ENCODE results near the gene TUBGCP6.

TUBGCP6 gene

DNA sequence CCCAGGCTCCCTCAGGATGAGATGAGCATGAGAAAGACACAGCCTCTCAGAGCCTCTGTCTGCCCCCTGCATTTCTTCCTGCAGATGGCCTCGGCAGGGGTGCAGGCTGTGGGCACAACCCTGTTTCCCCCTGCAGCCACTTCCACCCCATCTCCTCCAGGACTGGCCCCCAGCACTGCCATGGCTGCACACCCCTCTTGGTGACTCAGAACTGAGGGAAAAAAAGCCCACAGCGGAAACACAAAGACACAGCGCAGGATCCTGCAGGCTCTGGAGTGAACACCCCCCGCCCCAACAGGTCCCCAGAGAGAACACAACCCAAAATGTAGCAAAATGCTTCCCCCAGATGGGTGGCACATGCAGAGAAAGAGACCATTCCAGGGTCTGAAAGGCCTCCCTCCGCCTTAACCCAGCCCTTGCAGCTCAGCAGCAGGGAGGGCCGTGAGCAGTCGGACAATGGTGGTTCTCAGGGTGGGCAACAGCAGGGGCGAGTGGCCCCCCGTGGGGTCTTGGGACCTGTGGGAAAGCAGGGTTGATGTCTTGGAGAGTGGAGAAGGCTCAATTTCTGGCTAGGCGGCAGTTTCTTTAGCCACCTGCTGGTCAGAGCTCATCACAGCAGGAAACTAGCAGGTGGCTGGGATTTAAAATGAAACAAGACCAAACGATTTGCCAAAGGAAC is 8.0 kb downstream of the TUBGCP6 start:
- no peak for TF ChIP-seq EZH2 (IDR thresholded peaks at IDR 0.05; ENCODE audit: borderline replicate concordance, low read depth, low read length, severe bottlenecking)
- TF ChIP-seq, protein P1, sequence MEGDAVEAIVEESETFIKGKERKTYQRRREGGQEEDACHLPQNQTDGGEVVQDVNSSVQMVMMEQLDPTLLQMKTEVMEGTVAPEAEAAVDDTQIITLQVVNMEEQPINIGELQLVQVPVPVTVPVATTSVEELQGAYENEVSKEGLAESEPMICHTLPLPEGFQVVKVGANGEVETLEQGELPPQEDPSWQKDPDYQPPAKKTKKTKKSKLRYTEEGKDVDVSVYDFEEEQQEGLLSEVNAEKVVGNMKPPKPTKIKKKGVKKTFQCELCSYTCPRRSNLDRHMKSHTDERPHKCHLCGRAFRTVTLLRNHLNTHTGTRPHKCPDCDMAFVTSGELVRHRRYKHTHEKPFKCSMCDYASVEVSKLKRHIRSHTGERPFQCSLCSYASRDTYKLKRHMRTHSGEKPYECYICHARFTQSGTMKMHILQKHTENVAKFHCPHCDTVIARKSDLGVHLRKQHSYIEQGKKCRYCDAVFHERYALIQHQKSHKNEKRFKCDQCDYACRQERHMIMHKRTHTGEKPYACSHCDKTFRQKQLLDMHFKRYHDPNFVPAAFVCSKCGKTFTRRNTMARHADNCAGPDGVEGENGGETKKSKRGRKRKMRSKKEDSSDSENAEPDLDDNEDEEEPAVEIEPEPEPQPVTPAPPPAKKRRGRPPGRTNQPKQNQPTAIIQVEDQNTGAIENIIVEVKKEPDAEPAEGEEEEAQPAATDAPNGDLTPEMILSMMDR (IDR thresholded peaks at IDR 0.05; ENCODE audit: borderline replicate concordance, extremely low read depth, low read length, poor library complexity, severe bottlenecking), result peak; percentile 52
- Histone ChIP-seq H2AFZ (ENCODE audit: low read depth, low read length) (no peak overlapping the region), H3K4me3 (ENCODE audit: low read depth in 1 of 2, low read length in 2 of 2) (no peak overlapping the region), H4K20me1 (ENCODE audit: insufficient read depth, low read length) (peaks cover 53% of the 10 kb centered on the region), H3K36me3 (ENCODE audit: insufficient read depth, low read length) (peaks cover 49% of the 10 kb centered on the region), H3K4me1 (ENCODE audit: insufficient read depth, low read length) (peaks cover 15% of the 10 kb centered on the region), H3K79me2 (ENCODE audit: insufficient read depth, low read length) (peaks cover 73% of the 10 kb centered on the region), H3K4me2 (ENCODE audit: insufficient read depth, low read length) (no peak overlapping the region), H3K27ac (ENCODE audit: low read length) (no peak overlapping the region), H3K27me3 (ENCODE audit: insufficient read depth, low read length, poor library complexity) (no peaks in the 10 kb centered on the region), H3K9me3 (ENCODE audit: insufficient read depth, low read length, severe bottlenecking) (no peaks in the 10 kb centered on the region), H3K9ac (ENCODE audit: low read depth, low read length) (no peak overlapping the region)
- DNase-seq, result no peak
- ATAC-seq (ENCODE audit: insufficient read depth, low read depth), result no peak

DNA sequence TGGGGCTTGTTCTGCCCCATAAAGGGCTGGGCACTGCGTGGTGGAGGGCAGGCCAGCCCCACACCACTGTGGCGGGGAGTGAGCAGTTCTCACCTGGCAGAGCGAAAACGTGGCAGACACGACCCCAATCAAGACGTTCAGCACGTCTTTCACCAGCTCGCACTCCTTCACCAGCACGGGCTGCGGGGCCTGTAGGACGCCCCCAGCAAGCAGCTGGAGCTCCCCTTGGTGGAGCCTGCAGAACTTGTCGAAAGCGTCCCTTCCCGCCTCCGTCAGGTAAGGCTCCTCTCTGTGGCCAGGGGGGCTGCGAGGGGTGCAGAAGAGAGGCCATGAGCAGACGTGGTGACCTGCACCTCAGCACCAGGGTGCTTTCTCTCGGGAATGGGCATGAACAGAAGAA is 11.6 kb downstream of the TUBGCP6 start:
- Histone ChIP-seq H3K79me2 (ENCODE audit: insufficient read depth, low read length) (peaks cover 53% of the 10 kb centered on the region), H3K36me3 (ENCODE audit: insufficient read depth, low read length) (peaks cover 41% of the 10 kb centered on the region), H3K9ac (ENCODE audit: low read depth, low read length) (no peak overlapping the region), H3K27ac (ENCODE audit: low read length) (no peak overlapping the region), H3K27me3 (ENCODE audit: insufficient read depth, low read length, poor library complexity) (no peaks in the 10 kb centered on the region), H2AFZ (ENCODE audit: low read depth, low read length) (no peak overlapping the region), H4K20me1 (ENCODE audit: insufficient read depth, low read length) (peaks cover 35% of the 10 kb centered on the region), H3K9me3 (ENCODE audit: insufficient read depth, low read length, severe bottlenecking) (no peaks in the 10 kb centered on the region), H3K4me2 (ENCODE audit: insufficient read depth, low read length) (no peak overlapping the region), H3K4me3 (ENCODE audit: low read depth in 1 of 2, low read length in 2 of 2) (no peak overlapping the region), H3K4me1 (ENCODE audit: insufficient read depth, low read length) (no peaks in the 10 kb centered on the region)
- TF ChIP-seq, protein P1 (IDR thresholded peaks at IDR 0.05; ENCODE audit: borderline replicate concordance, extremely low read depth, low read length, poor library complexity, severe bottlenecking), result no peak
- TF ChIP-seq EZH2 (IDR thresholded peaks at IDR 0.05; ENCODE audit: borderline replicate concordance, low read depth, low read length, severe bottlenecking), result no peak
- ATAC-seq (ENCODE audit: insufficient read depth, low read depth), result no peak
- DNase-seq, result no peak

DNA sequence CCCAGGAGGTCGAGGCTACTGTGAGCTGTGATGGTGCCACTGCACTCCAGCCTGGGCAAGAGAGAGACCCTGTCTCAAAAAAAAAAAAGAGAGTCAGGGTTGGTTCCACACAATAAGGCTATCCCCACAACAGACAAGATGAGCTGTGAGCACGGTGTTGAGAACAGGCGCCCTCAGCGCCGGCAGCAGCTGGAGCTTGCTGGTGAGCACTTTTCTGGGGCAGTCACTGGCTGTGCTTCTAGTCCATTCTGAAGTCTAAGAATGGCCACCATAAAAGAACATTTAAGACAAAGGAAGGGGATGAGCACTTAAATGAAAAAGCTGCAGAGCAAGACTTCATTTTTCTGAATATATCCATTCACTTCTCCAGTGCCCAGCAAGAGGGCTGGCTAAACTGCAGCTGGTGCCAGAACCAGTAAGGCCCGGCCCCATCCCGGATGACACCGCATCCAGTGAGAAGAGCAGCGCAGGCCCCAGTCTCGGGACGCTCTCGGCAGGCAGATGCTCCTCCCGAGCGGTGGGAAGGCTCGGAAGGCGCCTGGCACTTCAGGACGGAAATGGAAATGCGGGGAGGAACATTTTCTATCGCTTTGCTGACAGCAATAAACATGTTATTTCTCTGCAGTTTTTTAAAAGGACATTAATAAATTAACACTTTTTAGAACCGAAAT is 12.2 kb downstream of the TUBGCP6 start:
- TF ChIP-seq, protein P1 (IDR thresholded peaks at IDR 0.05; ENCODE audit: borderline replicate concordance, extremely low read depth, low read length, poor library complexity, severe bottlenecking), result no peak
- TF ChIP-seq EZH2 (IDR thresholded peaks at IDR 0.05; ENCODE audit: borderline replicate concordance, low read depth, low read length, severe bottlenecking), result no peak
- no peak overlapping the region for H3K9ac ChIP-seq (ENCODE audit: low read depth, low read length)
- DNase-seq (no peak), ATAC-seq (ENCODE audit: insufficient read depth, low read depth) (no peak)
- H3K27ac ChIP-seq (ENCODE audit: low read length), result no peak overlapping the region
- H2AFZ ChIP-seq (ENCODE audit: low read depth, low read length), result no peak overlapping the region
- H3K79me2 ChIP-seq (ENCODE audit: insufficient read depth, low read length), result peaks cover 48% of the 10 kb centered on the region
- peaks cover 35% of the 10 kb centered on the region for H4K20me1 ChIP-seq (ENCODE audit: insufficient read depth, low read length)
- no peak overlapping the region for H3K4me2 ChIP-seq (ENCODE audit: insufficient read depth, low read length)
- H3K4me1 ChIP-seq (ENCODE audit: insufficient read depth, low read length), result no peaks in the 10 kb centered on the region
- no peak overlapping the region for H3K4me3 ChIP-seq (ENCODE audit: low read depth in 1 of 2, low read length in 2 of 2)
- no peaks in the 10 kb centered on the region for H3K9me3 ChIP-seq (ENCODE audit: insufficient read depth, low read length, severe bottlenecking)
- H3K36me3 ChIP-seq (ENCODE audit: insufficient read depth, low read length), result peaks cover 48% of the 10 kb centered on the region
- H3K27me3 ChIP-seq (ENCODE audit: insufficient read depth, low read length, poor library complexity), result no peaks in the 10 kb centered on the region
